Gastrocnemius medialis (tissue), 4 donors: ENCODE results near the gene DPH5.

Source experiments
- CTCF ChIP-seq, 5 experiments: fragments of 450-650 bp in 3 of 5; fragments of 200-600 bp in 2 of 5; sonication (generic) in 2 of 5; IDR thresholded peaks in 4 of 5; conservative IDR thresholded peaks in 1 of 5; 1 replicate in 4 of 5; 2 replicates in 1 of 5; pipeline ENCODE4 v1.5.1; 2016 to 2019; ENCODE audit warnings: antibody characterized with exemption in 5 of 5, mild to moderate bottlenecking in 3 of 5, moderate library complexity in 3 of 5
- POLR2A ChIP-seq, 2 donors: fragments of 450-650 bp; IDR thresholded peaks; one replicate each; pipeline ENCODE4 v1.6.1; 2017; ENCODE audit warnings: antibody characterized with exemption in 2 of 2, mild to moderate bottlenecking in 2 of 2, moderate library complexity in 2 of 2

GRCh38 chr1:101004670-101005069, 20.9 kb downstream of the DPH5 start:
- TF ChIP-seq CTCF (IDR thresholded peaks at IDR 0.05 in 4 of 5, conservative IDR thresholded peaks at IDR 0.05 in 1 of 5) (no peak), POLR2A (IDR thresholded peaks at IDR 0.05) (no peak)
